Tibial artery (tissue), 4 donors: ENCODE measurements around the gene CLDN2.

Source experiments
- DNase-seq, 2 donors: peaks; one replicate each; pipeline ENCODE4 v3.0.0-alpha.2; 2019
- H3K27ac ChIP-seq, 2 donors: fragments of 200-600 bp; sonication (generic) in 1 of 2; 1 replicate in 1 of 2; 2 replicates in 1 of 2; pipeline ENCODE4 v1.5.1; 2018 to 2019; ENCODE audit warnings: mild to moderate bottlenecking in 1 of 2
- H3K27me3 ChIP-seq, 2 donors: fragments of 200-600 bp; sonication (generic) in 1 of 2; one replicate each; pipeline versions ENCODE4 v1.5.1 to v1.6.0; 2016 to 2019
- H3K36me3 ChIP-seq, 3 donors: fragments of 200-600 bp; sonication (generic) in 2 of 3; one replicate each; pipeline ENCODE4 v1.5.1; 2016 to 2019; ENCODE audit warnings: mild to moderate bottlenecking in 2 of 3
- H3K4me1 ChIP-seq, 4 donors: fragments of 200-600 bp; sonication (generic) in 2 of 4; 1 replicate in 3 of 4; 2 replicates in 1 of 4; pipeline ENCODE4 v1.5.1; 2016 to 2019
- H3K4me3 ChIP-seq, 2 donors: fragments of 200-600 bp; sonication (generic) in 1 of 2; 1 replicate in 1 of 2; 2 replicates in 1 of 2; pipeline ENCODE4 v1.5.1; 2018 to 2019; ENCODE audit warnings: mild to moderate bottlenecking in 2 of 2
- H3K9me3 ChIP-seq, 3 donors: fragments of 200-600 bp; sonication (generic) in 1 of 3; one replicate each; pipeline ENCODE4 v1.5.1; 2016 to 2019
- intact Hi-C: fragments of 100-400 bp; cut with DNase I; formaldehyde crosslinking; loops from one replicate; pipeline ENCODE4 v1.15.0; 2023; ENCODE audit warnings: low total_unique reads
- TF ChIP-seq, protein P1 (sequence below), 2 experiments: fragments of 200-600 bp in 1 of 2; fragments of 450-650 bp in 1 of 2; IDR thresholded peaks; one replicate each; pipeline ENCODE4 v1.5.1; 2017 to 2019; ENCODE audit warnings: antibody characterized with exemption in 2 of 2, mild to moderate bottlenecking in 1 of 2, moderate library complexity in 1 of 2

Gene CLDN2

DNA sequence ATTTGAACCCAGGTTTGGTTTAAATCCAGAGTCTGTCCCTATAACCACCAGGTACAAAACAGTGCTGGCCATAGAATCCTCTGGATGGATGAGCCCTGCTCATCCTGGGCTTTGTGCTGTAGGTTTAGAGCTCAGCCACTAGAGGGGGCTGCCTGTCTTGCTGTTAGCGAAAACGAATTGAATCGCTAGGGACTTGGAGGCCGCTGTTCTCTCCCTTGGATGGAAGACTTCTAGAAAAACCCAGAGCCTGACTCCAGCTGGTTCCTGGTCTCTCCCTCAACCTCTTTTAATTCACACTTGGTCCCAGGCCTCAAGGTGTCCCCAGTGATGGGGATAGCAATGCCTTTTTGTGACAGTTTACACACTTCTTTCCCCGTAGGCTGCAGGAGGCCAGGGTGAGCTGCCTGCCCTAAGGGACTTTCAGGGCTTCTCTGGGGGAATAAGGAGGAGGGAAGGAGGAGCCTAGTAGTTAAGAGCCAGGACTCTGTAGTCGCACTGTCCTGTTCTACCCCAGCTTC lies 25.8 kb upstream of the CLDN2 start:
- intact Hi-C loops: no loop called here
- DNase-seq: peak in 1 of 2 donors; percentile 33
- TF ChIP-seq, protein P1, sequence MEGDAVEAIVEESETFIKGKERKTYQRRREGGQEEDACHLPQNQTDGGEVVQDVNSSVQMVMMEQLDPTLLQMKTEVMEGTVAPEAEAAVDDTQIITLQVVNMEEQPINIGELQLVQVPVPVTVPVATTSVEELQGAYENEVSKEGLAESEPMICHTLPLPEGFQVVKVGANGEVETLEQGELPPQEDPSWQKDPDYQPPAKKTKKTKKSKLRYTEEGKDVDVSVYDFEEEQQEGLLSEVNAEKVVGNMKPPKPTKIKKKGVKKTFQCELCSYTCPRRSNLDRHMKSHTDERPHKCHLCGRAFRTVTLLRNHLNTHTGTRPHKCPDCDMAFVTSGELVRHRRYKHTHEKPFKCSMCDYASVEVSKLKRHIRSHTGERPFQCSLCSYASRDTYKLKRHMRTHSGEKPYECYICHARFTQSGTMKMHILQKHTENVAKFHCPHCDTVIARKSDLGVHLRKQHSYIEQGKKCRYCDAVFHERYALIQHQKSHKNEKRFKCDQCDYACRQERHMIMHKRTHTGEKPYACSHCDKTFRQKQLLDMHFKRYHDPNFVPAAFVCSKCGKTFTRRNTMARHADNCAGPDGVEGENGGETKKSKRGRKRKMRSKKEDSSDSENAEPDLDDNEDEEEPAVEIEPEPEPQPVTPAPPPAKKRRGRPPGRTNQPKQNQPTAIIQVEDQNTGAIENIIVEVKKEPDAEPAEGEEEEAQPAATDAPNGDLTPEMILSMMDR (IDR thresholded peaks at IDR 0.05): peak; percentile 54 to 69
- Histone ChIP-seq H3K4me1 (no peaks in the 10 kb centered on the region), H3K27ac (no peak overlapping the region), H3K36me3 (no peaks in the 10 kb centered on the region), H3K9me3 (no peaks in the 10 kb centered on the region), H3K4me3 (no peak overlapping the region), H3K27me3 (no peaks in the 10 kb centered on the region)

DNA sequence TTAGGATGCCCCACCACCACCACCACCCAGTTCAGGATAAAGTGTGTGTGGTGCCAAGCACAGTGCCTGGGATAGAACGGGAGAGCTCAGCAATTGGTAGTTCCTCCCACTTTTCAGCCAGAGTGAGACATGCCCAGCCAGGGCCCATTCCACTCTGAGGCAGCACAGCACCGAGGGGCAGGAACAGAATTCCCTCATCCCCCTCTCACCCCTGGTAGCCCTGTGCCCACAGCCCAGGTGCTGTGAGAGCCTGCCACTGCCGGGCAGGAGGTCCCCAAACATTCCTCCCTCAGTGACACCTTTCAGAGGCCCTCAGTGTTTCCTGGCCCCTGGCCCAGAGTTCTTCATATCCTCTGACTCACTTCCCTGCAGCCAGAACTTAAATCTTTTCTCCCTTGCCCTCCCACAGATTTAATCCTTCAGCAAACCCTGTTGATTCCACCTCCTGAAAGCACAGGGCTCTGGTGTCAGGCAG lies 25.2 kb upstream of the CLDN2 start:
- Histone ChIP-seq H3K27me3 (no peaks in the 10 kb centered on the region), H3K27ac (no peak overlapping the region), H3K4me3 (no peak overlapping the region), H3K4me1 (no peaks in the 10 kb centered on the region), H3K36me3 (no peaks in the 10 kb centered on the region), H3K9me3 (no peaks in the 10 kb centered on the region)
- TF ChIP-seq, protein P1 (IDR thresholded peaks at IDR 0.05): no peak
- DNase-seq: no peak
- intact Hi-C loops: no loop called here

DNA sequence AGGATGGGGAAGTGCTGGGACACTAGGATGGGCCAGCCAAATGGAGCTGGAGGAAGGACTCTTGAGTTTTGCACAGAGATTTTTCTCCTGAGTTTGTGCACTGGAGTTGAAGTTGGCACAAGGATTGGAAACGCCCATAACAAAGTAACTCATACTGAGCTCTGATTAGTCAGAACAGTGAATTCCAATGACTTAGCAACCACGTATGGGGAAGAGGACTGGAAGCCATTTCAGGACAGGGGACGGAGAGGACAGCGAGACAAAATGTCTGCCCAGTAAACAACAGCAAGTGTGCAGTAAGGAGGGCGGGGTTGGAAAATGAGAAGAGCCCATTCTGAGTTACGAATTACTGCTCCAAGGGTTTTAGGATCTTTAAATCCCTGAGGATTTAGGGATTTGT lies 22.9 kb upstream of the CLDN2 start:
- Histone ChIP-seq H3K9me3 (no peaks in the 10 kb centered on the region), H3K4me3 (no peak overlapping the region), H3K27me3 (no peaks in the 10 kb centered on the region), H3K4me1 (no peaks in the 10 kb centered on the region), H3K36me3 (no peaks in the 10 kb centered on the region), H3K27ac (no peak overlapping the region)
- intact Hi-C loops: no loop called here
- TF ChIP-seq, protein P1 (IDR thresholded peaks at IDR 0.05): no peak
- DNase-seq: no peak

DNA sequence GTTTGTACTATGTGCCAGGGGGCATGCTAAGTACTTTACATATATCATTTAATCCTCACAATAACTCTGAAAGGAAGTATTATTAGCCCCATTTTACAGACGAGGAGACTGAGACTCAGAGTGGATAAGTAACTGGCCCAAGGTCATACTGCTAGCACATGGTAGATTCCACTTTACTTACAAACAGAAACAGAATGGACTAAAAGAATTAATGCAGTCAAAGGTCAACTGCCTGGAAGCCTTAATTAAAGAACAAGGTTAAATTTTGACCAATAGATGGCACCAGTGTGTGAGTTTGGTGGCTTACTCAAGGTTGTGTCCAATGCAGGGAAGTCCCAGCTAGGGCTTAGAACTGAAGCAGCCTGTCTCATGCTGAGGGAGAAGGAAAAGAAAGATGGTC lies 21.7 kb upstream of the CLDN2 start:
- Histone ChIP-seq H3K4me1 (no peaks in the 10 kb centered on the region), H3K27ac (no peak overlapping the region), H3K9me3 (no peaks in the 10 kb centered on the region), H3K27me3 (no peaks in the 10 kb centered on the region), H3K36me3 (no peaks in the 10 kb centered on the region), H3K4me3 (no peak overlapping the region)
- intact Hi-C loops: no loop called here
- TF ChIP-seq, protein P1 (IDR thresholded peaks at IDR 0.05): peak in 1 of 2 experiments; percentile 9
- no peak for DNase-seq

DNA sequence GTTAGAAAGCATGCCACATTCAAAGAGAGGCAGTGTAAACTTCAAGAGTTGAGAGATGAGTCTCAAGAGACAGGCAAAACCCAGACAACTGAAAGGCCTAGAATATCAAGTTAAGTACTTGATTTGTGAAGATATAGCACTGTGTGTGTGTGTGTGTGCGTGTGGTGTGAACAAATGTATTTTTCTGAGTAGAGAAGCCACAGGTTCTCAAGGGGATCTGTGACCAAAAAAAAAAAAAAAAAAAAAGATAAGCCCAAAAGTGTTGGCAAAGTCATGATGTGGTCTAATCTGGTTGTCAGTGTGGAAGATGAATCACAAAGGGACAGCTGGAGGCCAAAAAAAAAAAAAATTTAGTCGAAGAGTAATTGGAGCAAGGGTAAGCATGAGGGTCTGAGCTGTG lies 20.9 kb upstream of the CLDN2 start:
- H3K27me3 ChIP-seq: no peaks in the 10 kb centered on the region
- H3K27ac ChIP-seq: no peak overlapping the region
- peaks cover 0 to 6% (median 0%) of the 10 kb centered on the region in 4 donors for H3K4me1 ChIP-seq
- no peak for DNase-seq
- no peak overlapping the region for H3K4me3 ChIP-seq
- TF ChIP-seq, protein P1 (IDR thresholded peaks at IDR 0.05): no peak
- no peaks in the 10 kb centered on the region for H3K9me3 ChIP-seq
- intact Hi-C loops: no loop called here
- H3K36me3 ChIP-seq: no peaks in the 10 kb centered on the region

DNA sequence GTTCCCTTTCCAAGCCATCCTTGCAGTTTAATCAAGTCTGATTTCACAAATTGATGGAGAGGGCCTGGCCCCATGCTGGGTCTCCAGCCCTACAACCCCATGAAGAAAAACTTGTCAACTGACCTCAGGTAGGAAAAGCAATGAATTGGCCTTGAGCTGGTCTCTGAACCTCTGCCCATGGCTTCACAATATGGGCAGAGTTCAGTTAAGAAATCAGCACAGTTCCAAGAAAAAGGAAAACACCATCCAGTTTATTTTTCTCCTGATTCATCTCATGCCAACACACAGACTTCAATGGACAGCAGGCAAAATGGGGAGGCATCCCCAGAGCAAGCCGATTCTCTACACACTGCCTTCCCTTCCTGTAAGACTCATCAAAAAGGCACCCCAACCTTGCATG lies 20.4 kb upstream of the CLDN2 start:
- Histone ChIP-seq H3K36me3 (no peaks in the 10 kb centered on the region), H3K27me3 (no peaks in the 10 kb centered on the region), H3K4me1 (peaks cover 0 to 6% (median 0%) of the 10 kb centered on the region in 4 donors), H3K4me3 (no peak overlapping the region), H3K9me3 (no peaks in the 10 kb centered on the region), H3K27ac (no peak overlapping the region)
- intact Hi-C loops: no loop called here
- DNase-seq: no peak
- TF ChIP-seq, protein P1 (IDR thresholded peaks at IDR 0.05): no peak
